ENCODE measurements around the gene CCDC93. TPM values are rescaled to one million over a fixed set of nuclear protein-coding genes. Genes with fewer than 3 reads are reported as not detected.

CCDC93 gene
- total and polyA plus RNA-seq, 10 of the 15 experiments (the other 5 are each of a cell fraction or from before 2014, with no cell fraction given): 3.6 to 27.2 (median 13.5) TPM

Small RNA genes within 50 kb of the gene (small RNA-seq; reads per million reads assigned to genes)
- gene RN7SL111P: not detected

Other genes with a start within 250 kb of the CCDC93 start
- 56.8 and 67.1 TPM in 2 replicates for gene DDX18, start 199.4 kb downstream of the CCDC93 start, total RNA-seq (2014; rRNA removed)
- gene DDX18, start 199.4 kb downstream of the CCDC93 start, total RNA-seq (2014; rRNA removed; fragmentation: Illumina TruSeq; extraction: Trizol): 73.7 and 74.6 TPM in 2 replicates
- 71.3 and 79.5 TPM in 2 replicates for gene DDX18, start 199.4 kb downstream of the CCDC93 start, total RNA-seq (2021)
- 110 and 142 TPM in 2 replicates for gene DDX18, start 199.4 kb downstream of the CCDC93 start, polyA plus RNA-seq (2011; rRNA removed)
- 102 and 119 TPM in 2 replicates for gene DDX18, start 199.4 kb downstream of the CCDC93 start, polyA plus RNA-seq (2014; fragmentation: Illumina TruSeq; extraction: Trizol)
- gene DDX18, start 199.4 kb downstream of the CCDC93 start, polyA plus RNA-seq (2014; fragmentation: Nextera tagmentation; extraction: Ambion mirVana): 10 to 100 TPM; 54.3 to 60.3 TPM
- 47.0 and 60.0 TPM in 2 replicates for gene DDX18, start 199.4 kb downstream of the CCDC93 start, polyA plus RNA-seq (2014; rRNA removed)
- gene DDX18, start 199.4 kb downstream of the CCDC93 start, polyA plus RNA-seq (2016; fragmentation: Nextera tagmentation; extraction: Ambion mirVana): 10 to 100 TPM; 75.2 to 78.1 TPM
- 4.9 and 6.4 TPM in 2 replicates for gene INSIG2, start 74.4 kb upstream of the CCDC93 start, total RNA-seq (2014; rRNA removed)
- 4.9 and 5.4 TPM in 2 replicates for gene INSIG2, start 74.4 kb upstream of the CCDC93 start, total RNA-seq (2014; rRNA removed; fragmentation: Illumina TruSeq; extraction: Trizol)
- gene INSIG2, start 74.4 kb upstream of the CCDC93 start, total RNA-seq (2021): 9.3 and 9.7 TPM in 2 replicates
- gene INSIG2, start 74.4 kb upstream of the CCDC93 start, polyA plus RNA-seq (2011; rRNA removed): 92.7 and 119 TPM in 2 replicates
- gene INSIG2, start 74.4 kb upstream of the CCDC93 start, polyA plus RNA-seq (2014; fragmentation: Illumina TruSeq; extraction: Trizol): 8.7 and 11.2 TPM in 2 replicates
- gene INSIG2, start 74.4 kb upstream of the CCDC93 start, polyA plus RNA-seq (2014; fragmentation: Nextera tagmentation; extraction: Ambion mirVana): 10 to 100 TPM; 14.2 to 15.6 TPM
- gene INSIG2, start 74.4 kb upstream of the CCDC93 start, polyA plus RNA-seq (2014; rRNA removed): 9.1 and 10.0 TPM in 2 replicates
- 10 to 100 TPM; 19.0 to 21.7 TPM for gene INSIG2, start 74.4 kb upstream of the CCDC93 start, polyA plus RNA-seq (2016; fragmentation: Nextera tagmentation; extraction: Ambion mirVana)

Measured in GM12878 (cell line).